Retinal pigment epithelial cell (primary cell): ENCODE results near the gene PRM2.

ENCODE experiments used
- DNase-seq: peaks from one replicate; pipeline ENCODE4 v3.0.0-alpha.2; 2010; ENCODE audit warnings: low read depth
- H3K4me3 ChIP-seq: 2 replicates; pipeline ENCODE4 v1.5.1; 2011; ENCODE audit warnings: mild to moderate bottlenecking, low read length, control low read depth, moderate library complexity
- CTCF ChIP-seq: conservative IDR thresholded peaks from 2 replicates; pipeline ENCODE4 v1.5.1; 2011; ENCODE audit warnings: low read depth, low read length, control low read depth, inconsistent platforms

The PRM2 gene

GRCh38 chr16:11319529-11320146 lies 43.4 kb upstream of the PRM2 start:
- no peak for TF ChIP-seq CTCF
- H3K4me3 ChIP-seq, result no peak overlapping the region
- no peak for DNase-seq

- DNase-seq, result no peak
- TF ChIP-seq CTCF, result no peak
- no peak overlapping the region for H3K4me3 ChIP-seq
Observed at GRCh38 chr16:11318817-11319216, 42.5 kb upstream of the PRM2 start.

- no peak overlapping the region for H3K4me3 ChIP-seq
- TF ChIP-seq CTCF, result peak; percentile 18
- DNase-seq, result no peak
Observed at GRCh38 chr16:11316331-11317015, 40.2 kb upstream of the PRM2 start.

GRCh38 chr16:11315510-11315909 lies 39.2 kb upstream of the PRM2 start:
- TF ChIP-seq CTCF, result peak; percentile 36
- no peak overlapping the region for H3K4me3 ChIP-seq
- DNase-seq, result no peak

- H3K4me3 ChIP-seq, result no peak overlapping the region
- no peak for DNase-seq
- TF ChIP-seq CTCF, result no peak
Observed at GRCh38 chr16:11314309-11314894, 38.1 kb upstream of the PRM2 start.

- DNase-seq, result no peak
- no peak for TF ChIP-seq CTCF
- no peak overlapping the region for H3K4me3 ChIP-seq
Observed at GRCh38 chr16:11313493-11314308, 37.4 kb upstream of the PRM2 start.
